Kidney epithelial cell (primary cell): ENCODE data around the gene SMPD1. TPM values are rescaled to one million over a fixed set of nuclear protein-coding genes. Genes with fewer than 3 reads are reported as not detected.

Experiments
- DNase-seq: peaks from one replicate; pipeline ENCODE4 v3.0.0-alpha.2; 2010; ENCODE audit warnings: low read depth
- H3K27me3 ChIP-seq: 2 replicates; pipeline ENCODE4 v1.6.0; 2011; ENCODE audit warnings: low read length; ENCODE audit not compliant: control insufficient read depth, insufficient read depth
- H3K36me3 ChIP-seq: 2 replicates; pipeline ENCODE4 v1.5.1; 2011; ENCODE audit warnings: low read length; ENCODE audit not compliant: control insufficient read depth, insufficient read depth
- H3K4me3 ChIP-seq: 2 replicates; pipeline ENCODE4 v1.5.1; 2011; ENCODE audit warnings: low read depth, mild to moderate bottlenecking, control low read depth, low read length
- CTCF ChIP-seq: IDR thresholded peaks from 2 replicates; pipeline ENCODE4 v1.5.1; 2011; ENCODE audit warnings: mild to moderate bottlenecking, moderate library complexity, low read length, control low read depth, inconsistent platforms; ENCODE audit not compliant: insufficient read depth, poor library complexity, severe bottlenecking
- total RNA-seq: library from RNA; depleted of rRNA; stranded (reverse); fragments of >200 nt; gene quantifications from 2 replicates; pipeline ENCODE4 v1.2.3, GENCODE V29; 2015

The SMPD1 gene
- total RNA-seq, 1 donor from 2014 or later, result 25.7 TPM

- no peak for TF ChIP-seq CTCF
- no peak for DNase-seq
- no peaks in the 10 kb centered on the region for H3K27me3 ChIP-seq
- H3K4me3 ChIP-seq, result no peak overlapping the region
- H3K36me3 ChIP-seq, result no peaks in the 10 kb centered on the region
These were observed 14.2 kb downstream of the SMPD1 start for GRCh38 chr11:6404342-6405051.

GRCh38 chr11:6405052-6405667 lies 14.9 kb downstream of the SMPD1 start:
- Histone ChIP-seq H3K36me3 (no peaks in the 10 kb centered on the region), H3K27me3 (no peaks in the 10 kb centered on the region), H3K4me3 (no peak overlapping the region)
- TF ChIP-seq CTCF, result no peak
- no peak for DNase-seq

GRCh38 chr11:6405846-6406245 lies 15.6 kb downstream of the SMPD1 start:
- Histone ChIP-seq H3K36me3 (no peaks in the 10 kb centered on the region), H3K4me3 (no peak overlapping the region), H3K27me3 (no peaks in the 10 kb centered on the region)
- no peak for TF ChIP-seq CTCF
- no peak for DNase-seq

GRCh38 chr11:6406370-6406769 lies 16.1 kb downstream of the SMPD1 start:
- DNase-seq, result no peak
- Histone ChIP-seq H3K27me3 (no peaks in the 10 kb centered on the region), H3K36me3 (no peaks in the 10 kb centered on the region), H3K4me3 (no peak overlapping the region)
- no peak for TF ChIP-seq CTCF

- no peak for TF ChIP-seq CTCF
- DNase-seq, result no peak
- H3K27me3 ChIP-seq, result no peaks in the 10 kb centered on the region
- no peak overlapping the region for H3K4me3 ChIP-seq
- H3K36me3 ChIP-seq, result no peaks in the 10 kb centered on the region
These were observed 20.6 kb downstream of the SMPD1 start for GRCh38 chr11:6410695-6411430.
